Measurements from ENCODE around the gene MPZL2.

Gene MPZL2

GRCh38 chr11:118283037-118283636 is 19.0 kb upstream of the MPZL2 start:
- no peak for FAIRE-seq

- no peak for FAIRE-seq
These were observed 18.5 kb upstream of the MPZL2 start for GRCh38 chr11:118282606-118283005.

- FAIRE-seq: no peak
These were observed 17.2 kb upstream of the MPZL2 start for GRCh38 chr11:118281284-118281683.

- no peak for FAIRE-seq
These were observed 13.2 kb upstream of the MPZL2 start for GRCh38 chr11:118277312-118277711.

GRCh38 chr11:118276422-118276821 is 12.3 kb upstream of the MPZL2 start:
- FAIRE-seq: no peak

GRCh38 chr11:118275176-118275575 is 11.1 kb upstream of the MPZL2 start:
- FAIRE-seq: no peak

- no peak for FAIRE-seq
These were observed 10.1 kb upstream of the MPZL2 start for GRCh38 chr11:118274186-118274585.

GRCh38 chr11:118272001-118272400 is 7.9 kb upstream of the MPZL2 start:
- no peak for FAIRE-seq

GRCh38 chr11:118267486-118267885 is 3.4 kb upstream of the MPZL2 start:
- FAIRE-seq: no peak

GRCh38 chr11:118265954-118266353 is 1.9 kb upstream of the MPZL2 start:
- no peak for FAIRE-seq

GRCh38 chr11:118264569-118265465 is 720 bp upstream of the MPZL2 start:
- FAIRE-seq: no peak

GRCh38 chr11:118263112-118263511 is 985 bp downstream of the MPZL2 start:
- FAIRE-seq: no peak

GRCh38 chr11:118260353-118260752 is 3.7 kb downstream of the MPZL2 start:
- no peak for FAIRE-seq

- no peak for FAIRE-seq
These were observed 5.0 kb downstream of the MPZL2 start for GRCh38 chr11:118259138-118259537.

GRCh38 chr11:118258410-118258809 is 5.7 kb downstream of the MPZL2 start:
- FAIRE-seq: no peak

GRCh38 chr11:118252688-118253087 is 11.4 kb downstream of the MPZL2 start:
- FAIRE-seq: no peak

GRCh38 chr11:118251858-118252652 is 12.0 kb downstream of the MPZL2 start, which contains the start of gene MPZL3:
Gene MPZL3, minus strand, starts transcription at chr11:118252365. Its CDS starts 71 bp downstream, at chr11:118252294.
- FAIRE-seq: no peak

GRCh38 chr11:118247041-118247440 is 17.1 kb downstream of the MPZL2 start:
- FAIRE-seq: no peak

- FAIRE-seq: no peak
These were observed 18.0 kb downstream of the MPZL2 start for GRCh38 chr11:118245936-118246562.

GRCh38 chr11:118243993-118244762 is 19.9 kb downstream of the MPZL2 start:
- no peak for FAIRE-seq

- no peak for FAIRE-seq
These were observed 20.9 kb downstream of the MPZL2 start for GRCh38 chr11:118243161-118243560.

- no peak for FAIRE-seq
These were observed 22.4 kb downstream of the MPZL2 start for GRCh38 chr11:118241764-118242098.

Data from G401.6 (cell line).